ENCODE results near the gene PCMT1. TPM values are rescaled to one million over a fixed set of nuclear protein-coding genes. Genes with fewer than 3 reads are reported as not detected.

Gene PCMT1
- total and polyA plus RNA-seq, 2 of the 13 experiments (the other 11 are each of a cell fraction or from before 2014, with no cell fraction given) = 112 to 169 TPM

GRCh38 chr6:149831308-149831820 is 81.8 kb downstream of the PCMT1 start (continued):
- TF ChIP-seq, protein P1, sequence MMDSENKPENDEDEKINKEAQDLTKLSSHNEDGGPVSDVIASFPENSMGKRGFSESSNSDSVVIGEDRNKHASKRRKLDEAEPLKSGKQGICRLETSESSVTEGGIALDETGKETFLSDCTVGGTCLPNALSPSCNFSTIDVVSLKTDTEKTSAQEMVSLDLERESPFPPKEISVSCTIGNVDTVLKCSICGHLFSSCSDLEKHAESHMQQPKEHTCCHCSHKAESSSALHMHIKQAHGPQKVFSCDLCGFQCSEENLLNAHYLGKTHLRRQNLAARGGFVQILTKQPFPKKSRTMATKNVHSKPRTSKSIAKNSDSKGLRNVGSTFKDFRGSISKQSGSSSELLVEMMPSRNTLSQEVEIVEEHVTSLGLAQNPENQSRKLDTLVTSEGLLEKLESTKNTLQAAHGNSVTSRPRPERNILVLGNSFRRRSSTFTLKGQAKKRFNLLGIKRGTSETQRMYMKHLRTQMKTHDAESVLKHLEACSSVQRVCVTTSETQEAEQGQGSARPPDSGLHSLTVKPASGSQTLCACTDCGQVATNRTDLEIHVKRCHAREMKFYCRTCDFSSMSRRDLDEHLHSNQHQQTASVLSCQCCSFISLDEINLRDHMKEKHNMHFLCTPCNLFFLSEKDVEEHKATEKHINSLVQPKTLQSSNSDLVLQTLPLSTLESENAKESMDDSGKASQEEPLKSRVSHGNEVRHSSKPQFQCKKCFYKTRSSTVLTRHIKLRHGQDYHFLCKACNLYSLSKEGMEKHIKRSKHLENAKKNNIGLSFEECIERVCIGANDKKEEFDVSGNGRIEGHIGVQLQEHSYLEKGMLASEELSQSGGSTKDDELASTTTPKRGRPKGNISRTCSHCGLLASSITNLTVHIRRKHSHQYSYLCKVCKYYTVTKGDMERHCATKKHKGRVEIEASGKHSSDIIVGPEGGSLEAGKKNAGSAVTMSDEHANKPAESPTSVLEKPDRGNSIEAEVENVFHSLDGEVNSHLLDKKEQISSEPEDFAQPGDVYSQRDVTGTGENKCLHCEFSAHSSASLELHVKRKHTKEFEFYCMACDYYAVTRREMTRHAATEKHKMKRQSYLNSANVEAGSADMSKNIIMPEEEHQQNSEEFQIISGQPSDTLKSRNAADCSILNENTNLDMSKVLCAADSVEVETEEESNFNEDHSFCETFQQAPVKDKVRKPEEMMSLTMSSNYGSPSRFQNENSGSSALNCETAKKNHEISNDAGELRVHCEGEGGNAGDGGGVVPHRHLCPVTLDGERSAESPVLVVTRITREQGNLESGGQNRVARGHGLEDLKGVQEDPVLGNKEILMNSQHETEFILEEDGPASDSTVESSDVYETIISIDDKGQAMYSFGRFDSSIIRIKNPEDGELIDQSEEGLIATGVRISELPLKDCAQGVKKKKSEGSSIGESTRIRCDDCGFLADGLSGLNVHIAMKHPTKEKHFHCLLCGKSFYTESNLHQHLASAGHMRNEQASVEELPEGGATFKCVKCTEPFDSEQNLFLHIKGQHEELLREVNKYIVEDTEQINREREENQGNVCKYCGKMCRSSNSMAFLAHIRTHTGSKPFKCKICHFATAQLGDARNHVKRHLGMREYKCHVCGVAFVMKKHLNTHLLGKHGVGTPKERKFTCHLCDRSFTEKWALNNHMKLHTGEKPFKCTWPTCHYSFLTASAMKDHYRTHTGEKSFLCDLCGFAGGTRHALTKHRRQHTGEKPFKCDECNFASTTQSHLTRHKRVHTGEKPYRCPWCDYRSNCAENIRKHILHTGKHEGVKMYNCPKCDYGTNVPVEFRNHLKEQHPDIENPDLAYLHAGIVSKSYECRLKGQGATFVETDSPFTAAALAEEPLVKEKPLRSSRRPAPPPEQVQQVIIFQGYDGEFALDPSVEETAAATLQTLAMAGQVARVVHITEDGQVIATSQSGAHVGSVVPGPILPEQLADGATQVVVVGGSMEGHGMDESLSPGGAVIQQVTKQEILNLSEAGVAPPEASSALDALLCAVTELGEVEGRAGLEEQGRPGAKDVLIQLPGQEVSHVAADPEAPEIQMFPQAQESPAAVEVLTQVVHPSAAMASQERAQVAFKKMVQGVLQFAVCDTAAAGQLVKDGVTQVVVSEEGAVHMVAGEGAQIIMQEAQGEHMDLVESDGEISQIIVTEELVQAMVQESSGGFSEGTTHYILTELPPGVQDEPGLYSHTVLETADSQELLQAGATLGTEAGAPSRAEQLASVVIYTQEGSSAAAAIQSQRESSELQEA (CRISPR knock-in tag; IDR thresholded peaks at IDR 0.05; ENCODE audit: not compliant biosample characterization) = no peak
- TF ChIP-seq ZNF891 (CRISPR knock-in tag; IDR thresholded peaks at IDR 0.05) (no peak; the same call in 1 of the 2 replicates), MXD4 (CRISPR knock-in tag; IDR thresholded peaks at IDR 0.05) (peak; percentile 61; the same call in 1 of the 2 replicates), FOXA1 (IDR thresholded peaks at IDR 0.05) (no peak), FOXA1 (CRISPR knock-in tag; IDR thresholded peaks at IDR 0.05) (peak; percentile 91), ATF7 (IDR thresholded peaks at IDR 0.05) (no peak), ATF7 (CRISPR knock-in tag; IDR thresholded peaks at IDR 0.05) (no peak), PAX8 (CRISPR knock-in tag; IDR thresholded peaks at IDR 0.05; ENCODE audit: borderline replicate concordance) (no peak), ZFP36 (IDR thresholded peaks at IDR 0.05; ENCODE audit: borderline replicate concordance, low read depth, low read length, partially characterized antibody) (no peak), NR1H2 (CRISPR knock-in tag; IDR thresholded peaks at IDR 0.05; ENCODE audit: borderline replicate concordance, low read depth) (no peak), ZNF839 (CRISPR knock-in tag; IDR thresholded peaks at IDR 0.05; ENCODE audit: borderline replicate concordance) (0 out of 2 replicates have a peak, but pooled peaks have one; percentile 45), IKZF4 (CRISPR knock-in tag; IDR thresholded peaks at IDR 0.05; ENCODE audit: borderline replicate concordance, low read depth, not compliant biosample characterization) (no peak), ZNF790 (CRISPR knock-in tag; IDR thresholded peaks at IDR 0.05; ENCODE audit: borderline replicate concordance) (no peak), ZNF232 (CRISPR knock-in tag; IDR thresholded peaks at IDR 0.05; ENCODE audit: borderline replicate concordance) (no peak)
- TF ChIP-seq, protein P2, sequence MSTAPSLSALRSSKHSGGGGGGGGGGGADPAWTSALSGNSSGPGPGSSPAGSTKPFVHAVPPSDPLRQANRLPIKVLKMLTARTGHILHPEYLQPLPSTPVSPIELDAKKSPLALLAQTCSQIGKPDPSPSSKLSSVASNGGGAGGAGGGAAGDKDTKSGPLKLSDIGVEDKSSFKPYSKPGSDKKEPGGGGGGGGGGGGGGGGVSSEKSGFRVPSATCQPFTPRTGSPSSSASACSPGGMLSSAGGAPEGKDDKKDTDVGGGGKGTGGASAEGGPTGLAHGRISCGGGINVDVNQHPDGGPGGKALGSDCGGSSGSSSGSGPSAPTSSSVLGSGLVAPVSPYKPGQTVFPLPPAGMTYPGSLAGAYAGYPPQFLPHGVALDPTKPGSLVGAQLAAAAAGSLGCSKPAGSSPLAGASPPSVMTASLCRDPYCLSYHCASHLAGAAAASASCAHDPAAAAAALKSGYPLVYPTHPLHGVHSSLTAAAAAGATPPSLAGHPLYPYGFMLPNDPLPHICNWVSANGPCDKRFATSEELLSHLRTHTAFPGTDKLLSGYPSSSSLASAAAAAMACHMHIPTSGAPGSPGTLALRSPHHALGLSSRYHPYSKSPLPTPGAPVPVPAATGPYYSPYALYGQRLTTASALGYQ (CRISPR knock-in tag; IDR thresholded peaks at IDR 0.05) = no peak
- TF ChIP-seq, protein P3, sequence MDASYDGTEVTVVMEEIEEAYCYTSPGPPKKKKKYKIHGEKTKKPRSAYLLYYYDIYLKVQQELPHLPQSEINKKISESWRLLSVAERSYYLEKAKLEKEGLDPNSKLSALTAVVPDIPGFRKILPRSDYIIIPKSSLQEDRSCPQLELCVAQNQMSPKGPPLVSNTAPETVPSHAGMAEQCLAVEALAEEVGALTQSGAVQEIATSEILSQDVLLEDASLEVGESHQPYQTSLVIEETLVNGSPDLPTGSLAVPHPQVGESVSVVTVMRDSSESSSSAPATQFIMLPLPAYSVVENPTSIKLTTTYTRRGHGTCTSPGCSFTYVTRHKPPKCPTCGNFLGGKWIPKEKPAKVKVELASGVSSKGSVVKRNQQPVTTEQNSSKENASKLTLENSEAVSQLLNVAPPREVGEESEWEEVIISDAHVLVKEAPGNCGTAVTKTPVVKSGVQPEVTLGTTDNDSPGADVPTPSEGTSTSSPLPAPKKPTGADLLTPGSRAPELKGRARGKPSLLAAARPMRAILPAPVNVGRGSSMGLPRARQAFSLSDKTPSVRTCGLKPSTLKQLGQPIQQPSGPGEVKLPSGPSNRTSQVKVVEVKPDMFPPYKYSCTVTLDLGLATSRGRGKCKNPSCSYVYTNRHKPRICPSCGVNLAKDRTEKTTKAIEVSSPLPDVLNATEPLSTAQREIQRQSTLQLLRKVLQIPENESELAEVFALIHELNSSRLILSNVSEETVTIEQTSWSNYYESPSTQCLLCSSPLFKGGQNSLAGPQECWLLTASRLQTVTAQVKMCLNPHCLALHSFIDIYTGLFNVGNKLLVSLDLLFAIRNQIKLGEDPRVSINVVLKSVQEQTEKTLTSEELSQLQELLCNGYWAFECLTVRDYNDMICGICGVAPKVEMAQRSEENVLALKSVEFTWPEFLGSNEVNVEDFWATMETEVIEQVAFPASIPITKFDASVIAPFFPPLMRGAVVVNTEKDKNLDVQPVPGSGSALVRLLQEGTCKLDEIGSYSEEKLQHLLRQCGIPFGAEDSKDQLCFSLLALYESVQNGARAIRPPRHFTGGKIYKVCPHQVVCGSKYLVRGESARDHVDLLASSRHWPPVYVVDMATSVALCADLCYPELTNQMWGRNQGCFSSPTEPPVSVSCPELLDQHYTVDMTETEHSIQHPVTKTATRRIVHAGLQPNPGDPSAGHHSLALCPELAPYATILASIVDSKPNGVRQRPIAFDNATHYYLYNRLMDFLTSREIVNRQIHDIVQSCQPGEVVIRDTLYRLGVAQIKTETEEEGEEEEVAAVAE (CRISPR knock-in tag; IDR thresholded peaks at IDR 0.05; ENCODE audit: borderline replicate concordance) = no peak
